B cell (primary cell): Measurements from ENCODE around the gene F13B. TPM values are rescaled to one million over a fixed set of nuclear protein-coding genes. Genes with fewer than 3 reads are reported as not detected.

Experiments
- ATAC-seq: fragments of 200-7000 bp; cut with Tn5 transposase; one replicate; pipeline ENCODE4 v1.10.0; 2021; ENCODE audit warnings: low read depth, mild to moderate bottlenecking, moderate number of reproducible peaks, moderate library complexity
- CTCF ChIA-PET: fragments of 350-600 bp; sonication (Branson Sonifier 250); formaldehyde crosslinking; loops from one replicate; lab custom pipeline; 2021; ENCODE audit warnings: antibody characterized with exemption, inconsistent platforms; lab: Charles Lee
- POLR2A ChIA-PET: fragments of 350-600 bp; sonication (Branson Sonifier 250); formaldehyde crosslinking; loops from one replicate; lab custom pipeline; 2021; ENCODE audit warnings: antibody characterized with exemption; lab: Charles Lee
- DNase-seq: peaks from one replicate; pipeline ENCODE4 v3.0.0; 2013
- H2AFZ ChIP-seq: 2 replicates; pipeline ENCODE4 v1.6.1; 2012; ENCODE audit warnings: mild to moderate bottlenecking, low read depth, low read length; ENCODE audit not compliant: insufficient read depth, poor library complexity, severe bottlenecking
- H3K27ac ChIP-seq, 2 donors: 1 replicate in 1 of 2; 2 replicates in 1 of 2; pipeline ENCODE4 v1.5.1; 2012 to 2013; ENCODE audit warnings: low read length in 2 of 2, mild to moderate bottlenecking in 2 of 2, moderate library complexity in 1 of 2
- H3K27me3 ChIP-seq, 4 experiments: fragments of 200-600 bp in 1 of 4; sonication (generic) in 1 of 4; replicated peaks in 1 of 4; 1 replicate in 2 of 4; 2 replicates in 2 of 4; pipeline versions ENCODE4 v1.6.1 to v1.7.0; 2013 to 2016; ENCODE audit warnings: low read length in 3 of 4, mild to moderate bottlenecking in 2 of 4, mixed read lengths in 1 of 4, moderate library complexity in 1 of 4; ENCODE audit not compliant: insufficient read depth in 4 of 4, control insufficient read depth in 3 of 4; ENCODE audit errors: control extremely low read depth in 1 of 4
- H3K36me3 ChIP-seq, 2 experiments: replicated peaks in 1 of 2; 1 replicate in 1 of 2; 2 replicates in 1 of 2; pipeline versions ENCODE4 v1.6.1 to v1.7.1; 2013; ENCODE audit warnings: low read length in 1 of 2; ENCODE audit not compliant: insufficient read depth in 2 of 2, control insufficient read depth in 1 of 2; ENCODE audit errors: control extremely low read depth in 1 of 2, extremely low read depth in 1 of 2
- H3K4me1 ChIP-seq, 2 donors: fragments of 200-600 bp in 1 of 2; sonication (generic) in 1 of 2; 1 replicate in 1 of 2; 2 replicates in 1 of 2; pipeline versions ENCODE4 v1.5.1 to v1.6.1; 2013 to 2017; ENCODE audit warnings: low read length in 2 of 2; ENCODE audit not compliant: control insufficient read depth in 2 of 2, insufficient read depth in 2 of 2
- H3K4me2 ChIP-seq: replicated peaks from 2 replicates; pipeline ENCODE3; 2012; ENCODE audit warnings: mild to moderate bottlenecking, low read depth, low read length; ENCODE audit not compliant: poor library complexity, severe bottlenecking
- H3K4me3 ChIP-seq, 5 experiments: fragments of 200-600 bp in 1 of 5; sonication (generic) in 1 of 5; 1 replicate in 3 of 5; 2 replicates in 2 of 5; pipeline versions ENCODE4 v1.5.1 to v1.7.0; 2011 to 2016; ENCODE audit warnings: low read length in 4 of 5, mild to moderate bottlenecking in 4 of 5, low read depth in 2 of 5, control low read depth in 1 of 5, moderate library complexity in 1 of 5; ENCODE audit not compliant: insufficient read depth in 1 of 5; ENCODE audit errors: control extremely low read depth in 1 of 5, extremely low read depth in 1 of 5
- H3K79me2 ChIP-seq: fragments of 200-600 bp; sonication (generic); one replicate; pipeline ENCODE4 v1.6.0; 2016; ENCODE audit warnings: low read length; ENCODE audit not compliant: control insufficient read depth, insufficient read depth
- H3K9ac ChIP-seq: fragments of 200-600 bp; sonication (generic); 2 replicates; pipeline ENCODE4 v1.6.1; 2017; ENCODE audit warnings: mild to moderate bottlenecking, low read length, moderate library complexity
- H3K9me3 ChIP-seq, 3 donors: one replicate each; pipeline versions ENCODE4 v1.6.1 to v1.7.1; 2013; ENCODE audit warnings: low read length in 2 of 3; ENCODE audit not compliant: control insufficient read depth in 2 of 3, insufficient read depth in 1 of 3; ENCODE audit errors: control extremely low read depth in 1 of 3
- H4K20me1 ChIP-seq: 2 replicates; pipeline ENCODE4 v1.6.0; 2012; ENCODE audit warnings: mild to moderate bottlenecking, low read length; ENCODE audit not compliant: insufficient read depth, control insufficient read depth, poor library complexity, severe bottlenecking
- H3K27ac Mint-ChIP-seq: one replicate; pipeline ENCODE4 v1.8.0; 2021; ENCODE audit warnings: mixed read lengths
- H3K27me3 Mint-ChIP-seq: one replicate; pipeline ENCODE4 v1.8.0; 2021; ENCODE audit warnings: mixed read lengths
- H3K4me1 Mint-ChIP-seq: one replicate; pipeline ENCODE4 v1.8.0; 2021; ENCODE audit warnings: mixed read lengths
- H3K4me3 Mint-ChIP-seq: one replicate; pipeline ENCODE4 v1.8.0; 2021; ENCODE audit warnings: mixed read lengths
- H3K9me3 Mint-ChIP-seq: one replicate; pipeline ENCODE4 v1.8.0; 2022; ENCODE audit warnings: mixed read lengths; ENCODE audit not compliant: insufficient read depth
- EZH2 ChIP-seq: IDR thresholded peaks from 2 replicates; pipeline ENCODE4 v1.6.1; 2012; ENCODE audit warnings: borderline replicate concordance, low read depth, mild to moderate bottlenecking, moderate library complexity, low read length; ENCODE audit not compliant: insufficient read depth, poor library complexity, severe bottlenecking
- WGBS: methylation state at CpG from one replicate; pipeline ENCODE4 v1.1.5; 2013; ENCODE audit warnings: missing lambda C conversion rate; ENCODE audit not compliant: insufficient coverage; 5-methylcytosine and 5-hydroxymethylcytosine counted together
- intact Hi-C: fragments of 100-400 bp; cut with micrococcal nuclease; formaldehyde crosslinking; loops from one replicate; pipeline ENCODE4 v1.10.0; 2022
- polyA plus RNA-seq: library from polyadenylated mRNA; depleted of rRNA; stranded (reverse); fragments of >200 nt; gene quantifications from 2 replicates; pipeline ENCODE4 v1.2.3, GENCODE V29; 2012
- total RNA-seq, 2 donors: library from RNA; stranded (reverse); fragments of 120-200 nt in 1 of 2; gene quantifications; 1 replicate in 1 of 2; 2 replicates in 1 of 2; pipeline versions ENCODE4 v1.2.3 to v1.2.4, GENCODE V29; 2013 to 2022
- TF ChIP-seq, protein P1 (sequence below): fragments of 200-600 bp; IDR thresholded peaks from one replicate; pipeline ENCODE4 v1.8.0; 2022; ENCODE audit warnings: antibody characterized with exemption, mild to moderate bottlenecking

F13B gene
- total and polyA plus RNA-seq, 2 donors (not counting 1 experiment from before 2014, with no cell fraction given), result not detected

DNA sequence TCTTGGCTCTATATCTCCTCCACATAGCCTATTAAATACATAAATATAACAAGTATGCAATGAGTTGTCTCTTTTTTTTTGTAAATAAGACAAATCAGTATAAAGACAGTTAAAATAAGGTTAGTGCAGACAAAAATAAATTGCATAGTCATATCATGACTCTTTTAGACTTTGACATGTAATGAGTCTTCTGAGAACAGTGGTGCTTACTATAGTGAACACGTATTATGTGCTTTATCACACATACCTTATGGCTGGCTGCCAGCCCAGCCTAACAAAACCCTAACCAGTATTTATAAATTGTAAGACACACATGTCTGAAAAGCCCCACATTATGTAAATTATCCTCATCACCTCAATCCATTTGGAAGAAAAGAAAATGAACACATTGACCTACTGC is 29.1 kb upstream of the F13B start:
- H3K27ac ChIP-seq, result no peak overlapping the region
- WGBS, result no CpG with 5 or more reads among the region's 1 CpG

DNA sequence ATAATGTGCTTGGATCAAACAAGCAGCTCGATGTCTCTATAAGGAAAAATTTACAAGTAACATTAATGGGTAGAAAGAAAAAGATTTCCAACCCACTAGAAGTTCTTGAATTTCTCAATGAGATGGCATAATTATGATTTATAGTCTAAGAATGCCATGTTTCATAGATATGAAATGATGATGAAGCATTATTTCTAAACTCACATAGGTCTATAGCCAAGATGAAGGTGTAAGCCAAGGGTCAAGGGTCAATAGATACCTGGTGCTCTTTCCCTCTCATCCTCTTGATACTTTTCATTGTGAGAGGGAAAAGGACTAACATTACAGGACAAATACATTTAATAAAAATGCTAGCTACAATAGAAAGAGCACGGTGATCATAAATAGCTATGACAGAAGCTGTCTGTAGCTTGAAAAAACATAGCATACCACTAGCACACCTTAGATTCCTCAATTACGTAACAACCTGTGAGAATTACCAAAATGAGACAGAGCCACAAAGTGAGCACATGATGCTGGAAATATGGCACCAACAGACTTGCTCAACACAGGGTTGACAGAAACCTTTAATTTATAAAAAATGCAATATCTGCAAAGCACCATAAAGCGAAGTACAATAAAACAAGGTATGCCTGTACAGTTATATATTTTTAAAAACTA is 26.3 kb upstream of the F13B start:
- Mint-ChIP-seq H3K4me3 (no peak overlapping the region), H3K27me3 (no peaks in the 10 kb centered on the region), H3K4me1 (no peaks in the 10 kb centered on the region), H3K27ac (no peak overlapping the region), H3K9me3 (no peaks in the 10 kb centered on the region)
- POLR2A ChIA-PET, result no interaction called here
- Histone ChIP-seq H3K27me3 (no peaks in the 10 kb centered on the region), H2AFZ (no peak overlapping the region), H3K4me1 (no peaks in the 10 kb centered on the region), H3K9me3 (no peaks in the 10 kb centered on the region), H3K36me3 (no peaks in the 10 kb centered on the region), H3K9ac (no peak overlapping the region), H3K27ac (no peak overlapping the region), H4K20me1 (no peaks in the 10 kb centered on the region), H3K79me2 (no peaks in the 10 kb centered on the region), H3K4me3 (no peak overlapping the region), H3K4me2 (no peak overlapping the region)
- WGBS, result 100% methylated on average over 1 of the region's 4 CpGs
- intact Hi-C loops, result no loop called here
- CTCF ChIA-PET, result interaction anchor here (1.0 to 1.5 kb wide), 2 partner anchors 9 to 15 kb away, joined by 3 read pairs; no protein-coding TSS in a partner anchor
- DNase-seq (no peak), ATAC-seq (no peak)
- TF ChIP-seq, protein P1, sequence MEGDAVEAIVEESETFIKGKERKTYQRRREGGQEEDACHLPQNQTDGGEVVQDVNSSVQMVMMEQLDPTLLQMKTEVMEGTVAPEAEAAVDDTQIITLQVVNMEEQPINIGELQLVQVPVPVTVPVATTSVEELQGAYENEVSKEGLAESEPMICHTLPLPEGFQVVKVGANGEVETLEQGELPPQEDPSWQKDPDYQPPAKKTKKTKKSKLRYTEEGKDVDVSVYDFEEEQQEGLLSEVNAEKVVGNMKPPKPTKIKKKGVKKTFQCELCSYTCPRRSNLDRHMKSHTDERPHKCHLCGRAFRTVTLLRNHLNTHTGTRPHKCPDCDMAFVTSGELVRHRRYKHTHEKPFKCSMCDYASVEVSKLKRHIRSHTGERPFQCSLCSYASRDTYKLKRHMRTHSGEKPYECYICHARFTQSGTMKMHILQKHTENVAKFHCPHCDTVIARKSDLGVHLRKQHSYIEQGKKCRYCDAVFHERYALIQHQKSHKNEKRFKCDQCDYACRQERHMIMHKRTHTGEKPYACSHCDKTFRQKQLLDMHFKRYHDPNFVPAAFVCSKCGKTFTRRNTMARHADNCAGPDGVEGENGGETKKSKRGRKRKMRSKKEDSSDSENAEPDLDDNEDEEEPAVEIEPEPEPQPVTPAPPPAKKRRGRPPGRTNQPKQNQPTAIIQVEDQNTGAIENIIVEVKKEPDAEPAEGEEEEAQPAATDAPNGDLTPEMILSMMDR, result no peak
- no peak for TF ChIP-seq EZH2

More for the DNA sequence above, 29.1 kb upstream of the F13B start:
- Histone ChIP-seq H3K36me3 (no peaks in the 10 kb centered on the region), H3K4me1 (no peaks in the 10 kb centered on the region), H3K9me3 (no peaks in the 10 kb centered on the region), H3K4me2 (no peak overlapping the region), H3K27me3 (no peaks in the 10 kb centered on the region), H3K79me2 (no peaks in the 10 kb centered on the region), H3K9ac (no peak overlapping the region), H3K4me3 (no peak overlapping the region), H2AFZ (no peak overlapping the region), H4K20me1 (no peaks in the 10 kb centered on the region)
- intact Hi-C loops, result no loop called here
- Mint-ChIP-seq H3K4me3 (no peak overlapping the region), H3K27ac (no peak overlapping the region), H3K27me3 (no peaks in the 10 kb centered on the region), H3K4me1 (no peaks in the 10 kb centered on the region), H3K9me3 (no peaks in the 10 kb centered on the region)
- CTCF ChIA-PET, result no interaction called here
- no peak for TF ChIP-seq EZH2
- TF ChIP-seq, protein P1, result no peak
- DNase-seq (no peak), ATAC-seq (no peak)
- POLR2A ChIA-PET, result no interaction called here
